GM18858 (cell line): ENCODE data around the gene KCNS1.

Source experiments
- ATAC-seq: cut with Tn5 transposase; IDR thresholded peaks from one replicate; pipeline ENCODE4 v1.9.1; 2021; ENCODE audit not compliant: unreplicated experiment

Gene KCNS1

GRCh38 chr20:45109634-45110033, 8.7 kb upstream of the KCNS1 start:
- ATAC-seq = no peak

GRCh38 chr20:45105317-45105716, 4.4 kb upstream of the KCNS1 start:
- ATAC-seq = no peak

GRCh38 chr20:45104786-45105185, 3.9 kb upstream of the KCNS1 start:
- ATAC-seq = no peak

GRCh38 chr20:45103072-45103471, 2.1 kb upstream of the KCNS1 start:
- no peak for ATAC-seq

GRCh38 chr20:45101333-45101850, 465 bp upstream of the KCNS1 start:
- no peak for ATAC-seq

GRCh38 chr20:45098103-45098773, 2.7 kb downstream of the KCNS1 start:
- no peak for ATAC-seq

- ATAC-seq = no peak
These were observed 3.3 kb downstream of the KCNS1 start for GRCh38 chr20:45097485-45098102.

GRCh38 chr20:45096781-45097180, 4.1 kb downstream of the KCNS1 start:
- no peak for ATAC-seq

- no peak for ATAC-seq
These were observed 5.1 kb downstream of the KCNS1 start for GRCh38 chr20:45095805-45096238.

GRCh38 chr20:45094864-45095574, 5.9 kb downstream of the KCNS1 start:
- ATAC-seq = no peak

- ATAC-seq = no peak
These were observed 6.7 kb downstream of the KCNS1 start for GRCh38 chr20:45094201-45094600.

GRCh38 chr20:45092898-45093297, 8.0 kb downstream of the KCNS1 start:
- no peak for ATAC-seq

- ATAC-seq = no peak
These were observed 9.6 kb downstream of the KCNS1 start for GRCh38 chr20:45091366-45091765.

- no peak for ATAC-seq
These were observed 10.4 kb downstream of the KCNS1 start for GRCh38 chr20:45090481-45090880.

GRCh38 chr20:45088247-45088646, 12.7 kb downstream of the KCNS1 start:
- no peak for ATAC-seq

- no peak for ATAC-seq
These were observed 13.1 kb downstream of the KCNS1 start for GRCh38 chr20:45087814-45088213.

GRCh38 chr20:45087097-45087790, 13.7 kb downstream of the KCNS1 start:
- ATAC-seq = no peak

- ATAC-seq = no peak
These were observed 15.1 kb downstream of the KCNS1 start for GRCh38 chr20:45085867-45086266.

- no peak for ATAC-seq
These were observed 15.6 kb downstream of the KCNS1 start for GRCh38 chr20:45085289-45085688.

GRCh38 chr20:45083127-45083526, 17.8 kb downstream of the KCNS1 start:
- no peak for ATAC-seq

- no peak for ATAC-seq
These were observed 18.5 kb downstream of the KCNS1 start for GRCh38 chr20:45082468-45082867.
